ENCODE data around the gene ADPRH. TPM values are rescaled to one million over a fixed set of nuclear protein-coding genes. Genes with fewer than 3 reads are reported as not detected.
"Not testable (repeated sequence)": the region's sequence is repeated elsewhere in the genome, so short reads cannot be mapped to it uniquely, and the experiment has no call there.

Gene ADPRH
- total RNA-seq, 1 experiment from 2014 or later = 0.30 TPM

DNA sequence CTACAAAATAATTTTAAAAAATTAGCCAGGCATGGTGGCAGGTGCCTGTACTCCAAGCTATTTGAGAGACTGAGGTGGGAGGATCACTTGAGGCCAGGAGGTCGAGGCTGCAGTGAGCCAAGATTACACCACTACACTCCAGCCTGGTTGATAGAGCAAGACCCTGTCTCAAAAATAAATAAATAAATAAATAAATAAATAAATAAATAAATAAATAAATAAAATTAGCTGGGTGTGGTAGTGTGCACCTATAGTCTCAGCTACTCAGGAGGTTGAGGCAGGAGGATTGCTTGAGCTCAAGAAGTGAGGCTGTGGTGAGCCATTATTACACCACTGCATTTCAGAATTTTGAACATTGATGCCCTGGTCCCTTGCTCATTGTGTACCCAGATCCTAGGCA, 15.6 kb downstream of the ADPRH start:
- not testable (repeated sequence) for DNase-seq (ENCODE audit: extremely low read depth, low read depth)

DNA sequence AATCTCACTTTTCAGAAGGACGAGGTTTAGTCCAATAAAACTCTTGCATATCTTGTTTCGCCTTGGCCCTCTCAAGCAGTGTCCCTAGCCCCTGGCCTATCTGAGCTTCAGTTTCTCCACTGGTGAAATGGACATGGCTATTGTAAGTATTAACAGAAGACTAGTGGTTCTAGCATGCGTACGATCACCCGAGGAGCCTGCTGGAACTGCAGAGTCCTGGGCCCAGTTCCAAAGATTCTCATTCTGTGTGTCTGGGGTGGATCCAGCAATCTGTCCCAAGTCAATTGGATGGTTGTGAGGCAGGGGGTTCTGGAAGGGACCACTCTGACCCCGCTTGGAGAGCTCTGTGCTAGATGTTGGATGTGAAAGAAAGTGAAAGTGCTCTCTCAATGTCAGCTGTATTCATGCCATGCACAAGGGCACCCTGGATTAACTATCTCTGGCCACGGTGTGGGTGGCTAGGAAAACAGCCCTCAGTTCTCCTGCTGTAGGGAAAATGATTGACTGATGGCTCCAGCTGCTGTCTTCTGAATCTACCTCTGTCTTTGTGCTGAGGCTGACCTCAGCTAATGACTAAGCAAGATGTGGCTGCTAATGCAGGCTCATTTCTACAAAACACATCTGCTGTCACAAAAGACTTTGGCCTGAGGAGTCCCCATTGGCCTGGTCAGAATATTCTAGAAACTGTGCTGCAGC, 16.5 kb downstream of the ADPRH start:
- DNase-seq (ENCODE audit: extremely low read depth, low read depth) = no peak

DNA sequence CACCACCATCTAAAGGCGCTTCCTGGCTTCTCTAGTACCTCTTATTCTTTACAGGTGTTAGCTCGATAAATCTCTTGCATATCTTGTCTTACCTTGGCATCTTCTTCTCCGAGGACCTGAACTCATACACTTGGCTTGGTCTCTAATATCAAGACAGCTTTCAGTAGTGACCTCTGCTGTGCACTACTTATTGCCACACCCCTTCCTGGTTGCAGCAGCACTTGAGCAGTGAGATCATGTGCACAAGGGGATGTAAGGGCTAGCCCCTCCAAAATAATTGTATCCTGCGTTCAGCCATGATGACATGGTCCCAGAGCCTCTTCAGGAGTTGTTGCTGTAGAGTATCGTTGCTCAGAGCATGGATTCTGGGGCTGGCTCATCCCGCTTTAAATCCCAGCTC, 17.1 kb downstream of the ADPRH start:
- DNase-seq (ENCODE audit: extremely low read depth, low read depth) = no peak

DNA sequence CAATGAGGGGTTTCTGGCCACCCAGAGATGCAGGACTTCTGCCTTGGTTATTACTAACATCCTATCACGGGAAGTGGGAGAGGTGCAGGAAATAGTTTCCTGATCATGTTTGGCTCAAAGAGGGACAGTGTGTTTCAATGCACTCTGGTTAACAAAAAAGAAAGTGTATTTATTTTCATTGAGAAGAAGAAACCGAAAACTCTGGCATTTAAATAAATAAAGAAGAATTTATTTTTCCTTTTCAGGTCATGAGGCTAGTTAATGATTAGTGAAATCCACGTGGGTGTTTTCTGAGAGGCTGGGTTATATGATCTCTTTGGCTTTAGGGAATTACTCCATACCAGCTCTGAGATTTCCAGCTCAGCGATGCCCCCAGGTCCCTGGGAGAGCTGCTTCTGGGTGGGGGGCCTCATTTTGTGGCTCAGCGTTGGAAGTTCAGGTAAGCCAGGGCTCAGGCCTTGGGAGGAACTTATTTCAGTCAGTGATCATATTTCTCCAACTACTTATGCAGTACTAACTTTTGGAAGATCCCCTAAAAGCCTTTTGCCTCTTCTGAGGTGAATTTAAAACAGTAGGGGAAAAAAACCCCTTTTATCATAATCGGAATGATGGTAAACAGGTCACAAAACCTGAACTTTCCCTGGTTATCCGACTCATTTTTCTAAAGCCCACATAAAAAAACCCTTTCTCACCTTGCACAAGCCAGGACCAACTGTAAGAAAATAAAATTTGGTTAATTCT, 18.4 kb downstream of the ADPRH start, which contains the start of gene PLA1A:
Gene PLA1A, plus strand, starts transcription at position 338 of the 741 bp plus-strand sequence. Its CDS starts 29 bp downstream, at position 367.
- DNase-seq (ENCODE audit: extremely low read depth, low read depth) = no peak

DNA sequence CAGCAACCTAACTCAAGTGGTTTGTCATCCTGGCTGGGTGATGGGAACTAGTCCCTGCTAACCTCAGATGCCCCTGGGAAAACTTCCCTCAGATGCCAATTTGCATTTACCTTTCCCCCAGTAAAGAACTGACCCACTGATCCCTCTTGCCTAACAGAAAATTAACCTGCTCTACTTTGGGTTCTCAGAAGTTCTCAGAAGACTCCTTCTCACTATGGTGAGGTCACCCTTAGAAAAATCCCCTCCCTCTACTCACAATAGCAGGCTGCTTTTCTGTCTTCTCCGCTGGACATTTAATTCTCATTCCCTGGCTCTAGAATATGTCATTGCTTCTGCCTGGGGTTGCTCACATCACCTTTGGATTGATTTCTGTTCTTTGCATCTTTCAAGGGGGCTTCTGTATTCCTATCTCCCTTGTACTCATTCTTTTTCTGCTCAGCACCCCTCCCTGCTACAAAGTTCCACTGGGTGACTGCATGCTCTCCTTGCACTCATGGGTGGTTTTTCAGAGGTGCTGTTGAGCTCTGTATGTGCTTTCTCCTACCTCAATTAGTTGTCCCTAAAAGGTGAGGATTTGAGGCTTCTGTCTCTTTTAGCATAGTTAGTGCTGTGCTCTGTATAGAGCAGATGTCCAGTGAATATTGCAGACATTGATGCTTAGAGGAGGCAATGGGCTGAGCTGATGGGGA, 19.3 kb downstream of the ADPRH start:
- no peak for DNase-seq (ENCODE audit: extremely low read depth, low read depth)

DNA sequence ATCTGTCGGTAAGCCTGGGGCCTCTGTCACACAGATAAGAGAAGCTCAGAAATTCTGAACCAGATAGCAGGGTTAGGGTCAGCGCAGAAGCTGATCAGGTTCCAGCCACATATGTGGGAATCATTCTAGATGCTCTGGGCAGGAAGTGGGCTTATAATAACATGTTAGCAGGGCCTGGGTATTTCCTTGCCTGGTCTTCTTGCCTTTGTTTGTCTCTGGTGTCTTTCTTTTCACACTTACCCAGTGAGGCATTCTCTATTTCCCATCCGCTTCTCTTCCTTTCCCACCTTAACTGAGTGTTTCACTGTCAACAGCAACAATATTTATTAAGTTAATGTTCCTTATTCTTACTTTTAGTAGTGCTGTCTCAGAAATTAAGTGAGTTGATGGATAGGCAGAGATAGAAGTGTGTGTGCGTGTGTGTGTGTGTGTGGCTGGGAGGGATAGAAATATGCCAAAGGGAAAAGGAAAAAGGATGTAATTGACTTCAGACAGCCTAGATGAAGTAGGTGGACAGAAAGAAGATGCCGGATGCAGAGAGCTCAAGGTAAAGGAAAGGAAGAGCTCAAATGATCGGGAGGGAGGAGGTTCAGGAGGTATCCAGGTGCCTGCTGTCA, 20.4 kb downstream of the ADPRH start:
- no peak for DNase-seq (ENCODE audit: extremely low read depth, low read depth)

DNA sequence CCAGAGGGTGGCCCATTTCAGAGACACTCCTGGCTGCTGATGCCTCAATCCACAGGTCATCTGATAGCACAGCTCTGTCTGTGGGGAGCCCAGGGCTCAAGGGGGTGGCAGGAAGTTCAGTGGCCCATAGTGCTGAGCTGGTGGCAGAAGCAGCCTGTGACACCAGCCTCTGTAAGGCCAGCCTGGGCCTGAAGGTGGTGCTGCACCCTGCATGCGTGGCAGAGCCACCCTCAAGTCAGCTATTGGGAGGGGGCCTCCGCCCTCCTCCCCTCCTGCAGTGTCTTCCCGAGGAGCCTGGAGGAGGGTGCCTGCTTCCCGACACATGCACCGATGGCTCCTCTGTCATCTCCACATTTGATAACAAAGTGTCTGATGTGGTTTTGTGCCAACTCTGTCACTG, 21.4 kb downstream of the ADPRH start:
- DNase-seq (ENCODE audit: extremely low read depth, low read depth) = no peak

DNA sequence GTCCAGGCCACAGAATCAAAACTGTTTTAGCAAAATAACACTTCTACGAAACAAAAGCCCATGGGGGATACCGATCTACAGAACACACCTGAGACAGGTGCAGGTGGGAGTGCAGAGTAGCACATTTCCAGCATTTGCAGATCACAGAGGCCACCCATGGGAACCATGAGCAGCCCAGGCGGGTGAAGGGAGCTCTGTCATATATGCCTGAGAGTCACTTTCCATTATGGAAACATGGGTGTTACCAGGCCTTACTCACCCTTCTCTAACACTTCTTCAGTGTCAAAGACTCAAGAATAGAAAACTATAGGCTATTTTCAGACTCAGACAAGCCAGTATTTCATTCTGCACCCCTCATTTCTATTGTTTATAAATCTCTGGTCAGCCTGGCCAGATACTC, 21.9 kb downstream of the ADPRH start:
- DNase-seq (ENCODE audit: extremely low read depth, low read depth) = no peak

DNA sequence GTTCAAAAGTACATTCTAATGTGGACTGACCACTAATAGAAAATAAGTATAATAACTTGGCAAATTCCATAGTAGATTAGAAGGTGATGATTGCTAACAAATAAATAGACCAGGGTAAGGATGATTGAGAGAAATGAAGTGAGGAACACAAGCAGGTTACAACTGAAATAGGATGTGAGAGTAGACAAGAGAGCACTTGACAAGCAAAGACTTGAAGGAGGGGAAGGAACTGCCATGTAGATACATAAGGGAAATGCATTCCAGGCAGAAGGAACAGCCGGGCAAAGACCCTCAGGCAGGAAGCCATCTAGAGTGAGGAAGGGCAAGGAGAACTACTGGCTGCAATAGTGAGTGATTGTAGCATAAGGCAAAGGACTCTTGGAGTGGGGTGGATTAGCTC, 23.4 kb downstream of the ADPRH start:
- DNase-seq (ENCODE audit: extremely low read depth, low read depth) = no peak

DNA sequence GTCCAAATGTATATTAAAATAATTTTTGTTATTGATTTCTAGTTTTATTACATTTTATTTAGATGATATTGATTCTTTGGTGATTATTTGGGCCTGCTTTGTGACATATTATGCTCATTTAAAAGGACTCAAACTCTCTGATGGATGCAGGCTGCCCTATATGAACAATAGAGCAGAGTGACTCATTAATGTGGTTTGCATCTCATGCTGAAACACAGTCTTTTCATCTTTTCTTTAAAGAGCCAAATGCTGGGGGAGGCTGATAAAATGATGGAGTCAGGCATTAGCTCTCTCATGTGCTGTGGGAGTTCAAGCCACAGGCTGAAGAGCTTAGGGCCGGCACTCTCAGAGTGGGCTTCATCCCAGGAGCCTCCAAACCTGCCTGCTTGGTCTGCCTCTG, 25.6 kb downstream of the ADPRH start:
- DNase-seq (ENCODE audit: extremely low read depth, low read depth) = no peak

DNA sequence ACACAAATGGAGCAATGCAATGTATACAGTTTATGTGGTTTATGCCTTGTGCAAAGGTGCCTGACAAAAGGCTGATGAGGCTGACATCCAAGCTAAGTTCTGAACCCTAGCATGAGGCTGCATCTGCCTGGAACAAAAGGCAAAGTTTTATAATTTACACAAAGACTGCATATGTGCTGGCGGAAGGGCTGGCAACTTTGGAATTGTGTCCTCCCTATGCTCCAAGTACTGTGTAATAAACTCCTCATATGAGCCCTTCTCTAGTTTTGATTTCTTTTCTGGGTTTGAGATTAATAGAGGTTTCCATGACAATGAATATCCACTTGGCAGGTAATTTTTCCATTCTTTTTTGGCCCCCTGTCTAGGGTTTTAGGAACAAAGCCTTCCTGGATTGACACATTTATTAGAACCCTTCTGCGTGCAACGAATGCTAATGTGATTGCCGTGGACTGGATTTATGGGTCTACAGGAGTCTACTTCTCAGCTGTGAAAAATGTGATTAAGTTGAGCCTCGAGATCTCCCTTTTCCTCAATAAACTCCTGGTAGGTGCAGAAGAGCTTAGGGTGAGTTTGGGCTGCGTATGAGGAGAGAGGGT, 29.2 kb downstream of the ADPRH start:
- DNase-seq (ENCODE audit: extremely low read depth, low read depth) = no peak

DNA sequence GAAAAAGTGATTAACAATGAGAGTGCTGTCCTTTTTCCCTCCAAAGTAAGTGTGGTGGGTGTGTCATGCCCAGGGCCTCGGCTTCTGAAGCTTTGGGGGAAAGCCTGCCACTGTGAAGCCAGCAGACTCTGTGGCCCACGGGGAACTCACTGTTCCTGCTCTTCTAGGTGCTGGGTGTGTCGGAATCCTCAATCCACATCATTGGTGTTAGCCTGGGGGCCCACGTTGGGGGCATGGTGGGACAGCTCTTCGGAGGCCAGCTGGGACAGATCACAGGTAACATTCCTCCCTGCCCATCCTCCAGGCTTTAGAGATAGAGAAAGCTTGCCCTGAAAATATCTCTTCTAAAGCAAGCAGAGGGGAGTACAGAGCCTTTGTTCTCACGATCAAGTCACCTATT, 30.0 kb downstream of the ADPRH start:
- DNase-seq (ENCODE audit: extremely low read depth, low read depth) = no peak

DNA sequence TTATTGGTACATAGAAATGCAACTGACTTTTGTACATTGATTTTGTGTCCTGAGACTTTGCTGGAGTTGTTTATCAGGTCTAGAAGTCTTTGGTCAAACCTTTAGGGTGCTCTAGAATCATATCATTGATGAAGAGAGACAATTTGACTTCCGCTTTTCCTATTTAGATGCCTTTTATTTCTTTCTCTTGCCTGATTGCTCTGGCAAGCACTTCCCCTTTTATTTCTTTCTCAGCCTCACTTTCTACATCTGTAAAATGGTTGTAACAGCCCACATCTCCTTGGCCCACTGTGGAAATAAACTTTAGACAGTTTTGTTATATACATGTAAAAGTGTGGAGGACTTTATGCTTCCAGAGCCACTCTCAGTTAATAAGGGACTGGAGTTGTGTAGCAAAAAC, 32.4 kb downstream of the ADPRH start:
- DNase-seq (ENCODE audit: extremely low read depth, low read depth) = no peak

DNA sequence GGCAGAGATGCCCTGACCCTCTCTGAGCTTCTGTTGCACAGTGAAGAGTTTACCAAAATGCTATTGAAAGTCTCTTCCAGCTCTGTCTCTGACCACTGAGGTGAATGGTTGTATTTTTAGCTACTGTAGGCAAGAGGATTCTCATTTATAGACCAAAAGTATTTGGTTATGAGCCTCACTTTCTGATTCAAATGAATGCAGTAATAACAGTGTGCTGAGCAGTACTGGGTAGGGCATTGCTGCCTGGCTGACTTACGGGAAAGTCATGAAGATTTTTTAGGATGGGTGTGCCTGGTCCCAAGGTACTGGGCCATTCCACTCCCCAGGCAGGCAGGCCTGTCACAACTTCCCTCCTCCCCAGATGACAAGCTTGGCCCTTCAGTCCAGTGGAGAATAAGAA, 33.9 kb downstream of the ADPRH start:
- DNase-seq (ENCODE audit: extremely low read depth, low read depth) = no peak

DNA sequence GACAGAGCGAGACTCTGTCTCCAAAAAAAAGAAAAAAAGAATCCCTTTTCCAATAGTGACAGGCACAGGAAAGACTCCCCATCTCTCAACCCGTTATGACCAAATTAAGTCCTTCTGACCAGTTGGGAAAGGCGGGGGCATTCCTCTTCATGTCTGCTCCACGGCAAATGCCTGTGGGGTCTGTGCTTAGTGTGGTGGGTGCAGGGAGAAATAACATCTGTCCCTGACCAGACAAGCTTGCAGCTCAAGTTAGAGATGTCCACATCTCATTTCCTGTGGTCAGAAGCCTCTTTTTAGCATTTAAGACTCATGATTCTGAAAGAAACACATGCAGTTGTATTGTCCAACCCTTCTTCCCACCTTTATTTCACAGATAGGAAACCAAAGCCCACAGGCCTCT, 34.6 kb downstream of the ADPRH start:
- no peak for DNase-seq (ENCODE audit: extremely low read depth, low read depth)

DNA sequence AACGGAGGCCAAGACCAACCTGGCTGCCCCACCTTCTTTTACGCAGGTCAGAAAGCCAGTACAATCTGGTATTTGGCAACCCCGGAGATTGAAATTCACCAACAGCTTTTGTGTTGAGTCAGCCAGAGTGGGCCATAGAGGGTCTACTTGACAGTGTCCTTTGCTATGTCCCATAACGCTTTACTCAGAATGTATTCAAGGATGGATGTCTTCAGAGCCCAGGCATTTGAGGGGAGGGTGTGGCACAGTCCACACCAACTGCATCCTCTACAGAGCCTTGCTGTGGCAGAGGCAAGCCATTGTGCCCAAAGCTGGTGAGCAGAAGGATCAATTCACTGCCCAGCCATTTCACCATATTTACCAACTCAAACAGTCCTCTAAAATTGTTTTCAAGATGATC, 36.8 kb downstream of the ADPRH start:
- DNase-seq (ENCODE audit: extremely low read depth, low read depth) = no peak

DNA sequence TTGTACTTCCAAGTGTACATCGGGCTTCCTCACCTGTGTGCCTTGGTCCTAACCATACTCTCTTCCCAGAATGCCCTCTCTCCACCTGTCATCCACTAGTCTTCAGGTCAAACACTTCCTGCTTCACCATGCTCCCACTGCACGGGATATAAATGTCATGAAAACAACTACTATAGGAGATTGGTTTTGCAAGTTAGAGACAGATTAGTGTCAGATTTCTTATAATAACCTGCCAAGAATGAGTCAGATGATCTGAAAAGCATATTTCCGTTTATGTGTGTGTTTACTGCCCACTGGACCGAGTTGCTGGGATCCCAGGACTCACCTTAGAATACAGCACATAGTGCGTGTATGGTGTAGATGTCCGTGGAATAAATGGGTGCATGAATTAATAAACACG, 39.8 kb downstream of the ADPRH start:
- DNase-seq (ENCODE audit: extremely low read depth, low read depth) = no peak

DNA sequence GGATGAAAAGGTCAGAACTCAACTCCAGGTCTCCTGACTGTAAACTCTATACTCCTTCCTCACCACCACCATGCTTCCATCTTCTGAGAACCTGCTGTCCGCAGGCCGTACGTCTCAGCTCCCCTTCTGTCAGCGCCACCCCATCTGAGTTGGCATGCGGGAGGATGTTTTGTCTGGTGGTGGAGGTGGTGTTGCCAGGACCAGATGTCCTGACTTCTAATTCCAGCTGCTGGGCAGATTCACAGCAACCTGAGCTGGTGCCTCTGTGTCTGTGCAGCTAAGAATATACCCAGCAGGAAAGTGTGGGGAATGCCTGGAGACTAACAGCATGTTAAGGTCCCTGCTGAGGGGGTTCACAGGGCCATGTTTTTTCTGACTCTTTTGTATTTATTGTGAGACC, 41.6 kb downstream of the ADPRH start:
- no peak for DNase-seq (ENCODE audit: extremely low read depth, low read depth)

DNA sequence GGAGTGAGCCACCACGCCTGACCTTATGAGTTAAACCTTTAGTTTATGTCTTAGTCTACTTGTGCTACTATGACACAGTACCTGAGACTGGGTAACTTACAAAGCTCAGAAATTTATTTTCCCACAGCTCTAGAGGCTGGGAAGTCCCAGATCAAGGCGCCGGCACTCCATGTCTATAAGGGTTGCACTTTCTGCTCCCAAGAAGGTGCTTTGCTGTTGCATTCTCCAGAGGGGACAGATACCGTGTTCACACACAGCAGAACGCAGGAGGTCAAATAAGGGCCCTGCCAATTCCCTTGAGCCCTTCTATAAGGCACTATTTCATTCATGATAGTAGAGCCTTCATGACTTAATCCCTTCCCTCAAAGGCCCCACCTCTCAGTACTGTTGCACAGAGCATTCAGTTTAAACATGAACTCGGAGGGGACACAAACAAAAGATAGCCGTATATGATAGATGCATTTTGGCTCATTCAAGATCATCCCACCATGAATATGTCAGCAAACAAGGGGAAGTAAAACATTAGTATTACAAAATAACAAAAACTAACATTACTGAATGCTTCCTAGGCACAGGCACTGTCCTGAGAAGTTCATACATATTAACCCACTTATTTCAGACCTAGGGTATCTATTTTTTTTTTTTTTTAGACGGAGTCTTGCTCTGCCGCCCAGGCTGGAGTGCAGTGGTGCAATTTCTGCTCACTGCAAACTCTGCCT, 44.9 kb downstream of the ADPRH start:
- no peak for DNase-seq (ENCODE audit: extremely low read depth, low read depth)

DNA sequence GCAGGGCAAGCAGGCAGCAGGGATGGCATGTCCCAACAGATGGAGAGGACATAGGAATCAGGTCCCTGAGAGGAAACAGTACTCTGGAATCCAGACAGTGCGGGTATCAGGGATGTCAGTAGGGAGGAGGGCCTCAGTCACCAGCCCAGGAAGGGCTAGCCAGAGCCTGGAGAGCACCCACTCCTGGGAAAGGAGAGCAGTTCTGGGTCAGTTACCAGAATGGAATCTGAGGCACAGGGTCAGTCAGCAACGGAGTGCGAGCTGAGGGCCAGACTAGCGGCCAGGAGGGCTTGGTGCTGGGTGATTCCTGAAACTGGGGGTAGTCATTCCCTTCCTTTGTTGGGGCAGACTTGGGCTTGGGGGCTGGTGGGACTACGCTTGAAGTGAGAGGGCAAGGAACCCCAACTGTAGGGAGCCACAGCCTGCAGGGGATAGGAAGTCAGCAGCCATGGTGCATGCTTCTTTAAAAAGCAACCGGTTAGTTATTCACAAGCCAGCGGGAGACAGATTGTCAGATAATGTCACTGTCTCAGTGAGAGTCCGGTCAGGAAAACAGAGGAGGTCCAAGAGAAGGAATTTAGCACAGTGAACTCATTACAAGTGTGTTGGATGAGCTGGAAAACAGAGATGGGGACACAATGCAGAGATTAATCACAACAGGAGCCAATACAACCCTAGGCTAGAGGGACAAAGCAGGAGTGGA, 46.3 kb downstream of the ADPRH start:
- no peak for DNase-seq (ENCODE audit: extremely low read depth, low read depth)
